ENCODE measurements around the gene MTUS2.
A peak's percentile ranks its signal among the peaks of the same experiment; 100 is the strongest.

The MTUS2 gene

GRCh38 chr13:29499506-29500165 is 679.5 kb downstream of the MTUS2 start:
- DNase-seq (ENCODE audit: low spot score) (no peak), FAIRE-seq (no peak)

- FAIRE-seq = no peak
- no peak for DNase-seq (ENCODE audit: low spot score)
These were observed 680.2 kb downstream of the MTUS2 start for GRCh38 chr13:29500386-29500785.

DNA sequence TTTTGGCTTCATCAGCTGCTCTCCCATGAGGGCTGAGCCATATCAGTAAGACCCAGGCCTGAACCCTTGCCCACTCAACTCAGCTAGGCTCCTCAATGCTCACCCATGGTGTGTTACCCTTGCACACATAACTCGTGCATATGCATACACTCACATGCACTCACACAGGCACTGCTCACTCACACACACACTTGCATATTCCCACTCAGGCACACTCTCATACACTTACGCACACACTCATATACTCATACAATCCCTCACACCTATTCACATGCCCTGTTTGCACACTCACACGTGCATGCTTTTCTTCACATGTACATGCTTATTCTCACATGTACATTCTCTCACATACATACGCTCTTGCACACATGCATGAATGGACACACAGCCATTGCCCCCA is 681.5 kb downstream of the MTUS2 start:
- DNase-seq (ENCODE audit: low spot score) (no peak), FAIRE-seq (no peak)

- DNase-seq (ENCODE audit: low spot score) (no peak), FAIRE-seq (no peak)
These were observed 682.4 kb downstream of the MTUS2 start for GRCh38 chr13:29502391-29503008.

DNA sequence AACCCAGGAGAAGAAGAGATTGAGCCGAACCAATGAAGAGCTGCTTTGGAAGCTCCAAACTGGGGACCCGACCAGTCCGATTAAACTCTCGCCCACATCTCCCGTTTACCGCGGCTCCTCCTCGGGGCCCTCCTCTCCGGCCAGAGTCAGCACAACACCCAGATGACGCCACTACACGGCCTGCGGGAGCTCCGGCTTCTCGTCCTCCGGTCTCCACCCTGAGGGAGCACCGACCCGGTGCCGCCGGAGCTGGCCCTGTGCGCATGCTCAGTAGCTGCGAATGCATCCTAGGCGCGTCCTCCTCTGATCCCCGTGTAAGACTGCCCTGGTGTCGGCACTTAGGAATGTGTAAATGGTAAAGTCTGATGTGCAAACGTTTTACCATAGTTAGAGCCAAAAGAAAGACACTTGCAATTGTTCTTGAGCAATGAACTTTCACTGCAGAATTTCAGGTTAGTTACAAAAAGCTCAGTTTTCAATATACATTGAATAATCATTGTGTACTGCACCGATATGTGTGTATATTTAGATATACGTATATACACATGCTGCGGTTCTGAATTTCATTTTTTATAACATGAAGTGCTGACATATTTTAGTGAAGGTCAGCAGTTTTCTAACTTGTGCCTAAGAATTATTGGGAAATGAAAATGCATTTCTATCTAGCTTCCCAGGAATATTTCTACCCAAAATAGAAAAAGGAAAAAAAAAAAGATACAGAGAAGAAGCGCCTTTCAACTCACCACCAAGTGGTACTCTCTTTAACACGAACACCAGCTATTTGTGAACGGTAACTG is 683.1 kb downstream of the MTUS2 start:
- DNase-seq (ENCODE audit: low spot score) (no peak), FAIRE-seq (no peak)

DNA sequence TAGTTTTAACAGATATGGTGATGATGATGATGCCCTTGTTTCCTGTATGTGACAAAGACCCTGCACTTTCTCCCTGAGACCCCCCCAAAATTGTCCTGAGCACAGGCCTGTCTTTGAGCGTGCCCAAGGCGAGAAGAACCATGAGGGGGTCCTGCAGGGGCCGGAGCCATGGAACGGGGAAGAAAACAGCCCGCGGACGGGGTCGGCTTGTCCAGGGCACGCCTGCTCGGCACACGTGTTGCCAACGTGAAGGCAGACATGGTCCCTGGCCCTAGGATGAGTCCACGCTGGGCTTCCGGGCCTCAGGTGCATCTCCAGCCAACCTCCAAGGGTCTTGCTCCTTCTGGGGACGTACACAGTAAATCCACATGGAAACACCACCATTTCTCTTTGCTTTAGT is 684.6 kb downstream of the MTUS2 start:
- DNase-seq (ENCODE audit: low spot score) (no peak), FAIRE-seq (no peak)

DNA sequence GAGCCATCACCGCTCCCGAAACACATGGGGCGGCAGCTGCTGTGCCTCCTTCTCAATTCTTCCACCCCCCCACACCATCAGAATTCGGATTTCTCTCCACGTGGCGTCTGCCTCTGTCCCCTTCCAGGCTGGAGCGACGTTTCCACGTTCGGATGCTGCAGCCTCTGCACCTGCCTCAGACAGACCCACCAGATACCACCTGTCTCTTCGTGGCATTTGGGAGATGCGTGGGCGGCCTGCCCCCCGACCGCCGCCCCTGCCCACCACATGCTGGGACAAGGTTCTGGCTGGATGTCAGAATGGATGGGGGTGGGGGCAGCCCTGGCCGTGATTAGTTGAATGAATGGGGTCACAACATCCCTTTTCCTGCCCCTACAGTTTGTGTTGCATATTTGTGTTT is 685.4 kb downstream of the MTUS2 start:
- FAIRE-seq (no peak), DNase-seq (ENCODE audit: low spot score) (no peak)

- DNase-seq (ENCODE audit: low spot score) = no peak
- no peak for FAIRE-seq
These were observed 685.8 kb downstream of the MTUS2 start for GRCh38 chr13:29505950-29506349.

DNA sequence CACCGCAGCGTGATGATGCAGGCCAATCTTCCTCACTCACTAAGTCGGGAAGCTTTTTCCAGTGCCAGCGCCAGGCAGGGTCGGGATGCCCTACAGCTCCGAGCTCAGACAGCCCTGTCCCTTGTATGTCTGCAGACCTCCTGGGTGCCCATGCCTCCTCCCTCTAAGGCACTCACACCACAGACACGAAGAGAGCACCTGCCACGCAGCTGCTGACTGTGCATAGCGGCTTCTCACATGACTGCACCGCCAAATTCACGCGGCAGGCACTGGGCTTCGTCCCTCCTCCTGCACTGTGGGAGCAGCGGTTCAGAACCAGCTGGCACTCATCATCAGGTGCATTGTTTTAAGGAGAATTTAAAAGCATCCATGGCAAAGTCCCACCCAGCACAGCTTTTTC is 687.2 kb downstream of the MTUS2 start:
- no peak for FAIRE-seq

GRCh38 chr13:29508130-29508875 is 688.2 kb downstream of the MTUS2 start:
- FAIRE-seq (no peak), DNase-seq (ENCODE audit: low spot score) (peak; percentile 72)

More for the DNA sequence above, 687.2 kb downstream of the MTUS2 start:
- no peak for DNase-seq (ENCODE audit: low spot score)

- FAIRE-seq (no peak), DNase-seq (ENCODE audit: low spot score) (no peak)
These were observed 688.7 kb downstream of the MTUS2 start for GRCh38 chr13:29508876-29509252.

- no peak for FAIRE-seq
- DNase-seq (ENCODE audit: low spot score) = no peak
These were observed 690.0 kb downstream of the MTUS2 start for GRCh38 chr13:29509999-29510589.

DNA sequence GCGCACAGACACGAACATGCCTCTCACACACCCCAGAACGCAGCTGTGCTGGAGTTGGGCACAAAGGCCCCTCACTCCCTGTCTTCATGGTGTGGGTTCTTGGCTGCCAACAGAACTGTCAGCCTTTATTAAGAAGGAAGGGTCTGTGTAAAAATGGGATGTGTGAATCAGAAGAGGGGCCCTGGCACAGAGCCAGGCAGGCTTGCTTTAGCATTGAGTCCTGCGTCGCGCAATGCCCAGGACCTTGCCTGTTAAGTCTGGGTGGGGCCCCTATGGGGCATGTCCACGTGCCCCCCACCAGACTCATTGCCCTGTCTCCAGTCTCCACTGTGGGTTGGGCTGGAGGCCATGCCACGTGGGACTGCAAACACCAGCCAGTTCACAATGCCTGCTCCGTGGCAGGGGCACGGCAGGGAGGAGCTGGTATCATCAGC is 690.5 kb downstream of the MTUS2 start:
- FAIRE-seq (no peak), DNase-seq (ENCODE audit: low spot score) (no peak)

DNA sequence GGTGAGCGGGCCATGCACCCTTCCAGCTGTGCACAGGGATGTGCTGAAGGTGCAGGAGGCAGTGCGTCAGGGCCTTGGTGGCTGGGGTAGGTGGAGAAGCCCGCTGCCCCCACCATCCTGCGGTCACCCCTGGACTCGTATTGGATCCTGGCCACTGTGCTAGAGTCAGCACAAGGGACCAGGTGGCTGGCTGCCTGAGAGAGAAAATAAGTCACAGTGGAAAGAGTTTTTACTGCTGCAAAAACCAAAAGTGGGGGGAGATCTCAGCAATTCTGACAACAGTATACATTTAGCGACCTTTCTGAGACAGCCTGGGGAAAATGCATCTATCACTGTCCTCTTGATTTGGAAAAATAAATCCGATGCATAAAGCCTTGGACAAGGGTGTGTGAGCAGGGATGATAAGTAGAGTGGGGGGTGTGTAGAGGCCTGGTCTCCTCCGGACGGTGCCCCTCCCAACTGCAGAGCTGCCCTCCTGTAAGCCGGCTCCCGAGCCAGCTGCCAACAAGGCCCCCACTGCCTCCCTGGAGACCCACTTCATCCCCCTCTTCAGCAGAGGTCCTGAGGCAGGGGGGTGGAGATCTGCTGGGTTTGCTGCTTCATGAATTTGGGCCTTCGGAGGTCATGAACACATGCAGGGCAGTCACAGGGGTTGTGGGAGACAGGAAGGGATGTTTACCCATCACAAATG is 691.1 kb downstream of the MTUS2 start:
- FAIRE-seq = no peak
- no peak for DNase-seq (ENCODE audit: low spot score)

DNA sequence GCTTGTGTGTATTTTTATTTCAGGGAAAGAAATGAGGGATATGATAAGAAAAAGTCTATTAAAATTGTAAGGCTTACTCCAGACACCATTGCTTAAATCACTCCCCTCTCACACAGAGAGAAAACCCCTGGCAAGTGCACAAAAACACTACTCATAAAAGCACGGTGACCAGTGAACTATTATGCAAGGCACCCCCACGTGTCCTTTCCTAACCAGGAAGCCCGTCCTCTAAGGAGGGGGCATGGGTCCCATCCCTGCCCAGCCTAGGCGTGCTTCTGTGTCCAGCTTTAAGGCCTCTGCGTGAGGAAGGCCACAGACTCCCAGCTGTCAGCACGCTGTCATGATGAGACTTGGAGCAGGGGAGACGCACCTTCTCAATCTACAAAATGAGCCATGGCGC is 691.8 kb downstream of the MTUS2 start:
- FAIRE-seq = no peak

DNA sequence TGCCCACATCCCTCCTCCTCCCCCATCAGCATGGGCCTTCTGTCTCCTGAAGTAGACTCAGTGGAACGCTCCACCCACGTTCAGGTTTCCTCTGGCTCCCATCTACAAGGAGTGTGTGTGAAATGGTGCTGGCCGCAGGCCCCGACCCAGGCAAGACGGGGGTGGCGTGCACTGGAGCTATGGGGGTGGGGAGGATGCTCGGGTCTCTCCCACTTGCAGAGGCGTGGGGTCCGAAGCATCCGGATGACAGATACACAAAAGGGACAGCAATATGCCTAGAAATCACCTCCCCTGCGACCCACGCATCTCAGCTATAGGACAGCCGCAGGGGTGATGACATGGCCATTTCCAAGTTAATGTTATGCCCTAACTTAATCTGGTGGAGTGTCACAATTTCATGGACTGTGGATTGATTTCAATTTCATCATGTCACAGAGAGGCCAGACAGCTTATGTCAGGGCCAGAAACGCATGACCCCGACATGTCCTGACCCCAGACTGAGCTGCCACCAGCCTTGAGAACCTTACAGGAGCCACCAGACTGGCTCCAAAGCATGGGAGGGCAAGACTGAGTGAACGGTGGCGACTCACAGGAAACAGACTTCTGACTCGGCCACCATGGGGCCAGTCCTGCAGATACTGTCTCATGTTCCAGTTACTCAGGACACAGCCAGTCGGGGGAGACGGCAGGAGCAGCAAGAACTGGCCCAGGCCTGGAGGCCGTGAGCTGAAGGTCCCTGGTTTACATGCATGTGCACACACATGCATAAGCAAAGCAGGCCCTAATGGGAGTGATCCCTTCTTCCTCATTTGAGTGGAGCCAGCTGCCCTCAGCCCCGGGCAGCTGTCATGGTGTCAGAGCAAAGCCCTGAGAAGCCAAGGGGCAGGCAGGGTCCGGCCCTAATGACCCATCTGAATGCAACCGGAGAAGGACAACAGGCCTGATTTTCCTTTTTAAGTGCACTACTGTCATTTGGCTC is 693.2 kb downstream of the MTUS2 start:
- FAIRE-seq = no peak
- no peak for DNase-seq (ENCODE audit: low spot score)

More for the DNA sequence above, 691.8 kb downstream of the MTUS2 start:
- DNase-seq (ENCODE audit: low spot score) = no peak

- FAIRE-seq = no peak
- DNase-seq (ENCODE audit: low spot score) = no peak
These were observed 694.0 kb downstream of the MTUS2 start for GRCh38 chr13:29513981-29514719.

DNA sequence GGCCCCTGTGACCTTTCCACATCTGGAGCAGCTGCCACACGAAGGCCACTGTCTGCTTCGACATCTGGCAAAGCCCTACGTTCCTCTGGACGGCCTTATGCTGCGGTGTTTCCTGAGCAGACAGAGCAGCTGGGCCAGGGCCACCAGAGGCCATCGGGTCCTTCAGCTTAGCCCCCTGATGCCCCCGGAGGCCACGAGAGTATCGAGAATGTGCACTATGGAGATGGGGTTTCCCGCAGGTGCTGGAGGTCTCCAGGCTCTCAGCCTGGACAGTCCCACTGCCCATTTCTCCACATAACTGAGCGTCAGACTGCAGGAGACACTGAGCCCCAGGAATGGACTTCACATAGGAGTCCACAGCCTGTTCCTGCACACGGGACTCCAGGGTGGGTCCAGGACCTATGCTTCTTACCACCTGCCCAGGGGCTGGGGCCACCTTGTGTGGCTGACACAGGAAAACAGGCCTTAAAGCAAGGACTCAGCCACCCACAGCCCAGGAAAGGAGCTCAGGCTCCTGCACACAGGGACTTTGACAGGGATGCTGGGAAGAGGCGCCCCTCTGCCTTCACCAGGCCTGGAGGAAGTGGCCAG is 694.7 kb downstream of the MTUS2 start:
- no peak for FAIRE-seq

GRCh38 chr13:29515372-29515771 is 695.2 kb downstream of the MTUS2 start:
- no peak for FAIRE-seq

More for the DNA sequence above, 694.7 kb downstream of the MTUS2 start:
- no peak for DNase-seq (ENCODE audit: low spot score)

More at GRCh38 chr13:29515372-29515771, 695.2 kb downstream of the MTUS2 start:
- DNase-seq (ENCODE audit: low spot score) = no peak

All from urothelium cell line (cell line).